ENCODE results near the gene RNU6-1. TPM values are rescaled to one million over a fixed set of nuclear protein-coding genes. Genes with fewer than 3 reads are reported as not detected.
A peak's percentile ranks its signal among the peaks of the same experiment; 100 is the strongest.

RNU6-1 gene
- total RNA-seq: not detected

GRCh38 chr15:67839929-67840748 is at the start of gene RNU6-1:
Gene RNU6-1, minus strand, starts transcription at chr15:67840045.
- DNase-seq: peak; percentile 90

GRCh38 chr15:67887776-67888175 is 47.9 kb upstream of the RNU6-1 start:
- no peak for DNase-seq

DNA sequence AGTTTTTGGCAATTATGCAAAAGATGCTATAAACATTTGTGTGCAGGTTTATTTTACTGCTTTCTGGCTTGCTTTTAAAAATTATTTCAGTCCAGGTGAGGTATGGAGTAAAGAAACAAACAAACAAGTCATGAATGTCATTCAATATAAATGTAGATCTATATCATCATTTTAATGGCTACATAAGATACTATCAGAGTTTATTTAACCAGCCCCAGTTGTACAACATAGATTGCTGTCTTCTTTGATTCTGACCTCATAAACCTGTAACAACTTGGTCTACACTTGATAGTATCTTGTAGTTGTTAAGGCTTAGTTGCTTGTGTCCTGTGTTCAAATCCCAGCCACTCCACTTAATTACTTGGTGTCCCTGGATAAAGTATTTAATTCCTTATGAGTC is 46.0 kb upstream of the RNU6-1 start:
- DNase-seq: no peak

DNA sequence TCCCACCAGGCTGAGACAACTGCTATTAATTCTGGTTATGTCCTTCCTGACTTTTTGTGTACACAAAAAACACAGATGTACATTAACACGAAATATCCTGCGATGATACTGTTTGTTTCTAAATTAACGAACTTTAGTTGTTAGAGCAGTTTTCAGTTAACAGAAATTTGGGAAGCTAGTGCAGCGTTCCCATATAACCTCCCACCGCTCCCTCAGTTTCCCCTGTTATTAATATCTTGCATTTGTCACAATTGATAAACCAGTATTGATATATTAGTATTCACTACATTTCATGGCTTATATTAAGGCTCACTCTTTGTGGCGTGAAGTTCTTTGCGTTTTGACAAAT is 45.3 kb upstream of the RNU6-1 start:
- no peak for DNase-seq

DNA sequence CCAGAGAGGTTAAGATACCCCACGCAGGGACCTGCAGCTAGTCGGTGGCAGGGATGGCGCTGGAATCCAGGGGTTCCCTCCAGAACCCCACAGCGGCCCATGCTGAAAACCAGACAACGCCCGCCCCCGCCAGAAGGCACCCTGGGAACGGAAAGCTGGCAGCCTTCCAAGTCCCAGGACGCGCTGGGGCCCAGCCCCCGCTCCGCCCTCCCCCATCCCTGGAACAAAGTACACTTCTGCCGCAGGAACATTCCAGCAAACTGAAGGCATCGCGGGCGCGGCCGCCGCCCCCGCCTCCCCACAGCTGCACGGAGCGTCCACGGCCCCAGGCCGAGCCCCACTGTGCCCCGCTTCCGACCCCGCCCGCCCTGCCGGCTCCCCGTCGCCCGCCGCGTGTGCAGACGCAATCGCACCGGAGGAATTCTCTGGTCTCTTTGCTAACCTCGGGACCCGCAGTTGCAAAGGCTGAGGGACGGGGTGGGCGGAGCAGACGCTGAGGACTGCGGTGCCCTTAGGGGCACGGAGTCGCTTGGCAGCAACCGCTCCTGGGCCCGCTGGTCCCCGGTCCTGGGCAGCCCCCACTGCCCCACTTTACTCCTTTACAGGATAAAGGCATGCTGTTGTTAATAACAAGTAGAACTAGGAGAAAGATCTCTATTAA is 44.8 kb upstream of the RNU6-1 start:
- DNase-seq: peak; percentile 54

DNA sequence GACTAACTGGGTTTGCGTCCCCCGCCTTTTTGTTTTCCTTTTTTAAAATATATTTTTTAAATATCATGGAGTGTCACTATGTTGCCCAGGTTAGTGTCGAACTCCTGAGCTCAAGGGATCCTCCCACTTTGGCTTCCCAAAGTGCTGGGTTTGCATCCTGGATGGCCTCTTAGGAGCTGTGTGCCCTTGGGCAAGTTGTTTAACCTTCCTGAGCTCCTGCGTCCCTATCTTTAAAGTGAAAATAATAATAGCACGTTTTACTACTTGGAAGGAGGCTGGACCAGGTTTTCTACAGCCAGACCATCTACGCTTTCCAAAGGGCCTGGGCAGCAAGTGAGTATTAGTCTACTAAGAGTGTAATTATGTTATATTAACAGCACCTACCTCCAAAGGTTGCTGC is 44.2 kb upstream of the RNU6-1 start:
- DNase-seq: no peak

DNA sequence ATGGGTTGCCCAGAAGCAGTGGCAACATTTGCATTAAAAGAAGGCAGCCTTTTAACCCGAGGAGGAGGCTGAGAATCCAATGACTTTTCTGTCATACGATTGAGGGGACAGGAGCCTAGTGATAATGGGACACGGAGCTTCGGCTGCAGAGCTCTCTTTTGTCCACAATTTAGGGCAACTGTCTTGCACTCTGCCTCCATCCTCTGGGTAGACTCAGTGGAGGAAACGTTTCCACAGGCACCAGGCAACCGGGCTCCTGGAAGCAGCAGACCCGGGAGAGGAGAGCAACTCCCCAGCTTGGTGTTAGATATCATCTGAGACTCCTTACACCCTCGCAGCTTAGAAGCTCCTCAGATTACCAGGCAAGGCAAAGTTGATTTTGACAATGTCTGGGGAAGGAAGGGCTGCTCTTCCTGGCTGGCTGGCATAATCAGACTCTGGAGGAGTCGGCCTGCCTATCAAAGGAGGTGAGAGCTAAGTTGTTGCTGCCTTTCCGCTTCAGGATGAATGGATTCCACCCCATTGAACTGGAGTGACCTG is 43.5 kb upstream of the RNU6-1 start:
- DNase-seq: no peak

DNA sequence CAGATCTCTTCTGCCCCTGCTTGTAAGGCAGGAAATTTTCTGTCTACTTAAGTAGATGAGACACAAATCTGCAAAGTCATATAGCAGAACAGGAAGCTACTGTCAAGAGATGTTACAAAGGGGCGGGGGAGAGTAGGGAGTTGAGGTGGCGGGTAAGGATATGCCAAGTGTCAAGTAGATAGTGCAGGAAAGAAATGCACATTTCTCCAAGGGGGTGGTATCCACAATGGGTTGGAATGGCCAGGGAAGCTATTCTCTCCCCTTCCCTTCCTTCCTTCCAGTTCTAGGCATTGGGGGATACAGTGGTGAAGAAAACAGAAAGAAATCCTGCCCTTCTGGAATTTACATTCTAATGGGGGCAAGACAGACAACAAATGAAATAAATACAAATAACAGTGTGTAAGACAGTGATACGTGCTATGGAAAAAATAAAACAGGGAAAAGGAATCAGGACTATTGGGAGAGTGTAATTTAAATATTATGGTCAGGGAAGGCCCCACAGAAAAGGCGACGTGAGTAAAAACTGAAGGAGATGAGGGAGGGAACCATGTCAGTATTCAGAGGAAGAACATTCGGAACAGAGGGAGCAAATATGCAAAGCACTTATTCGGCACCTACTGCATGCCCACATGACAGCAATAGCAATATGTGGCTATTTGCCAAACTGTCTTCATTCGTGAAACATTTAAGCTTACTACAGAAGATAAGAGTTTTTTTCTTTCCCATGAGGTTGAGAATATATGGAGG is 42.8 kb upstream of the RNU6-1 start:
- DNase-seq: no peak

- no peak for DNase-seq
These were observed 40.9 kb upstream of the RNU6-1 start for GRCh38 chr15:67880651-67881182.

DNA sequence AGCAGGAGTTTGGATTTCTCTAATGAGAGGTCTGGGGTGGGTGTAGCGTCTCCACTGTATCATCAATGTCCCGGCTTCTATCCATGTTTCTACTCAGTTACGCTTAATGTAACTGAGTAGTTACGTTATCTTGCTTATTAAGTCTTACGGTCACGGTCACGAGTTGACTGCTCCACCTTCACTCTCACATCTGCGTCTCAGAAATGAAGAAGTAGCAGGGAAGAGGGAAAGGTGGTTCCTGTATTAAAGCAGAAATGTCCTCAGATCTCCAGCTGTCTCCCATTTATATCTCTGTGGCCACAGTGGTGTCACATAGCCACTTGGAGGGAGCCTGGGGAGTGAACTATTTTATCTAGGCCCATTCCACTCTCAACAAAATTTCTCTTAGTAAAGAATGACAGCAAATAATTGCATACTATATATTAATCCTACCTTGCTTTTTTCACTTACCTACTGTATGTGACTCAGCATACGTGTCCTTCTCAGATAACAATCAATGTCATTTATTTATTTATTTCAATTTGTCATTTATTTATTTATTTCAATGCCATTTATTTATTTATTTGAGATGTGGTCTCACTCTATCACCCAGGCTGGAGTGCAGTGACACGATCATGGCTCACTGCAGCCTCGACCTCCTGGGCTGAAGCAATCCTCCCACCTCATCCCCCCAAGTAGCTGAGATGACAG is 39.7 kb upstream of the RNU6-1 start:
- no peak for DNase-seq

DNA sequence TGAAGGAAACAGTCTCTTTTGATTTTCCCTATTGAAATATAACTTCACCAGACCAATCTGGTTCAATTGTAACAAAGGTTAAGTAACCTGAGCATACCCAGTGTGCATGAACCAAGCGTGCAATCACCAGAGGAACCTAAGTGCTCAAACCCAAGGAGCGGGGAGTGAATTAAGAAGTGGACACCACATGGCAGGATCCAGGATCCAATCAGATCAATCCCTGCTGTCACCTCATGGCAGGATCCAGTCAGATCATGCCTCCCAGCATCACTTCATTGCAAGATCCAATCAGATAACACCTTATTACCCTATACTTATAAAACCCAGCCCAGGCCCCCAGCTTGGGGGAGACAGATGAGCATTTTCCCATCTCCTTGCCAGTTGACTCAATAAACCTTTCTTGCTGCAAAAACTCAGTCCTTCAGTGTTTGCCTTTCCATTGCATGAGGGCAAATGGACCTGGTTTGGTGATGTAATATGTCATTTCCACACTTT is 38.9 kb upstream of the RNU6-1 start:
- DNase-seq: no peak

DNA sequence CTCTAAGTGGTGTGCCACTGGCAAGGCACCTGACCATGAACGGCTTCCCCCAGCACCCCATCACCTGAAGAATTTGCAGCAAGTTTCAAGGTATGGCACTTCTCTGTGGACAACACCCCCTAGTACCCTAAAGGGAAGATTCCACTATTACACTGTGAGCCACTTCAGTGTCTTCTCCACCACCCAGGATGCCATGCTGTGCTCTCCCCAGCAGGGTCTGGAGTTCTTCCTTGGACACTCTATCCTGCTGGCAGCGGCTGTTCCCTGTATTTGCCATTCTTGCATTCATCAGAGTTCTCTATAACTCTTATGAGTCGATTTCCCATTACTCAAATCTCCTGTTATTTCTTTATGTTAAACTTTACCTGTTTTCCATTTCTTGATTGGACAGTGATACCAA is 33.9 kb upstream of the RNU6-1 start:
- no peak for DNase-seq

DNA sequence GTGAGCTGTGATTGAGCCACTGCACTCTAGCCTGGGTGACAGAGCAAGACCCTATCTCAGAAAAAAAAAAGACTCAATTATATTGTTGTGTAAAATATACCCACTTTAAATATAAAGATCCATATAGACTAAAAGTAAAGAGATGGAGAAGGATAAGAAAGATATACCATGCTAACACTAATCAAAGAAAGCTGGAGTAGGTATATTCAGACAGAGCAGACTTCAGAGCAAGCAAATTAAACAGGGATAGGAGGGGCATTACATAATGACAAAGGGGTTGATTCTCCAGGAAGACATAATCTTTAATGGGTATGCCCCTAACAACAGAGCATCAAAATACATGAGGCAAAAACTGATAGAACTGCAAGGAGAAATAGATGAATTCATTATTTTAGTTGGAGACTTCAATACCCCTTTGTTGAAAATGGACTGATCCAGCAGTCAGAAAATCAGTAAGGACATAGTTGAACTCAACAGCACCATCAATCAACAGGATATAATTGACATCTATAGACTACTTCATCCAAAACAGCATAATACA is 31.1 kb upstream of the RNU6-1 start:
- no peak for DNase-seq

DNA sequence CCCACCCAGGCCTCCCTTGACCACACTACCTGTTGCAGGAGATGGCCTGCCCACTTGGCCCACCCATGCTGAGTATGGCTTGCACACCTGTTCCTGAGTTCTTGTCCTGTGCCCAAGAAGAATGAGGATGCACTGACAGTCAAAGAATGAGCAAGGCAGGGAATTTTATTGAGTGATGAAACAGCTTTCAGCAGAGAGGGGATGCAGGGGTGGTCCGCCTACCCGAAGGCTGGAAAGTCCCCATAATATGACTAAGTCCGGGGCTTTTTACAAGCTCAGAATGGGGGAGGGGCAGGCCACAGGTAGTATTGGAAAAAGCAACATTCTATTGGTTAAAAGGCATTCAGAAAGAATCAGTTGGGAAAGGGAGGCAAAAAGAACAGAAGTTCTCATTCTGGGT is 29.9 kb upstream of the RNU6-1 start:
- no peak for DNase-seq

- no peak for DNase-seq
These were observed 25.9 kb upstream of the RNU6-1 start for GRCh38 chr15:67865766-67866165.

DNA sequence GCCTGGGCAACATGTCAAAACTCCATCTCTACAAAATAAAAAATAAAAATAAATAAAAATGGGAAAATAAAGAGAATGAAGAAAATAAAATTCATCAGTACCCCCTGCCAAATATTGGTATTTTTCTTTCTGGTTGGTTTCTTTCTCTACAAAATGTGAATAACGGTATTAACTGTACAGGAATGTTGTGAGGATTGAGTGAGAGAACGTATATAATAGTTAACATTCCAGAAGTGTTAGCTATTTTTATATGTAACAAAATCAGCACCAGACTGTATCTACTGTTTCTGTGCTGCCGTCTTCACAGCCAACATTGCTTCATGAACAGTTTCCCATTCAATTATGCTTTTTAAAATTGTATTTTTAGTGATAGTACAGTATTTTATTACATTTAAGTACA is 25.5 kb upstream of the RNU6-1 start:
- DNase-seq: no peak

DNA sequence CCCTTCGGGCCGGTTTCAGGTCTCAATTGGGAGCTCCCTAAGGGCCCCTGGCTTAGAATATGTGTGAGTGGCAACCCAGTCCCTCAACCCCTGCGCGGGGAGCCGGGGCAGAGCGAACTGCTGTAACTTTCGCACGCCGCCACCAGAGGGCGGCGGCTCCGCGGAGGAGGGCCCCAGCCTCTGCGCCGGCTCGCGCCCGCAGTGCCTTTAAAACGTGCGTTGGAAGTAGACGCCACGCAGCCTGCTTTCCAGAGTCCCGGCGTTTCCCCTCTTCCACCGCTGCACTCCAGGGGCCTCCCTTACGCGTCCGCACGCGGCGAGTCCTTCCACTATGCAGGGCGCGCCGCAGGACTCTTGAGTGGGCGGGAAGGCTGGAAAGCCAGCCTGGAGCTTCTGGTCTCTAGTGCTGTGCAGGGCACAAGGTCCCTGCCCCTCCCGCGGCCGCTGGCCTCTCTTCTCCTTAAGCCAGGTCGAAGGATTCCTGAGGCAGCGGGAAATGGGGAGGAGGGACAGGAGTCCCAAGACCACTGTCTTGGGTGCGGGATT is 23.7 kb upstream of the RNU6-1 start:
- peak; percentile 62 for DNase-seq

DNA sequence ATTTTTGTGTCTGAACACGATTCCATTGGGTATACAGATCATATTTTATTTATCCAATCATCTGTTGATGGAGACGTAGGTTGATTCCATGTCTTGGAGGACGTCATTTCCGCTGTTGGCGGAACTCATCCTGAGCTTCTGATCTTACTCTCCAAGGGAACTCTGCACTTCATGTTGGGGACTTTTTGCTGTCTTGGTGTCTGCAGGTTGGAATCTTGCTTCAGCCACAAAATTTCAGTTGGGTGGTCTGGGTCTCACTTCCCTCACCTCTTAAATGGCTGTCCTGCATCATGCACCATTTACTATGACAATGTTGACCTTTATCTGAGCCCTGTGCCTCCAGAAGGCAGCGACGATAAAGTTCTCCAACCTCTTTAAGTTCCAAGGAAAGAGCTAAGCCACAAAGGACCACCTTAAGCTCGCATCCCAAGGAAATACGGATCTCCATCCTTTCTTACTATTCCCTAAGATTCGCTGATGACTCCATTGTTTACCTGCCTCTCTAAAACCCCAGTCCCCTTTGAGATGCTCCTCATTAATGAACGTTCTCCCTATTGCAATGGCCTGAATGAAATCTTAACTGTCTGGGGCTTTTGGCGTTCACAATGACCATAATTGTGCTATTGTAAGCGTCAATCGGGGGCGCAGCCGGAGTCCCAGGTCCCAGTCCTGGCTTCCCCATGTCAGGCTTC is 23.1 kb upstream of the RNU6-1 start:
- DNase-seq: no peak

DNA sequence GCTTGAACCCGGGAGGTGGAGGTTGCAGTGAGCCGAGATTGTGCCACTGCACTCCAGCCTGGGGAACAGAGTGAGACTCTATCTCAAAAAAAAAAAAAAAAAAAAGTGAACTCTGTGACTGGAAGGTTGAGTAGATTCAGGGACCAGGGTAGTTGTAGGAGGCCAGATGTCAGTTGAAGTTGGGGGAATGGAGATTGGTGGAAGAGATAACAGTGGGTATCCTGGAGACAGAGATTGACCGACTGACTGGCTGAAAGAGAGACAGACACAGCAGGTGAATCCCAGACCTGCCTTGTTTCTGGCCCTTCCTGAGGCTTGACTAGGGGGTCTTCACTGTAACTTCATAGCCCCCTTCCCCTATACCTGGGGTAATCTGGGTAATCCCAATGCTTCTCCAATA is 22.1 kb upstream of the RNU6-1 start:
- DNase-seq: no peak

- DNase-seq: no peak
These were observed 19.6 kb upstream of the RNU6-1 start for GRCh38 chr15:67859331-67859946.

Data from occipital lobe (tissue), 2 donors.